ENCODE measurements around the gene RBPJL.

The RBPJL gene

DNA sequence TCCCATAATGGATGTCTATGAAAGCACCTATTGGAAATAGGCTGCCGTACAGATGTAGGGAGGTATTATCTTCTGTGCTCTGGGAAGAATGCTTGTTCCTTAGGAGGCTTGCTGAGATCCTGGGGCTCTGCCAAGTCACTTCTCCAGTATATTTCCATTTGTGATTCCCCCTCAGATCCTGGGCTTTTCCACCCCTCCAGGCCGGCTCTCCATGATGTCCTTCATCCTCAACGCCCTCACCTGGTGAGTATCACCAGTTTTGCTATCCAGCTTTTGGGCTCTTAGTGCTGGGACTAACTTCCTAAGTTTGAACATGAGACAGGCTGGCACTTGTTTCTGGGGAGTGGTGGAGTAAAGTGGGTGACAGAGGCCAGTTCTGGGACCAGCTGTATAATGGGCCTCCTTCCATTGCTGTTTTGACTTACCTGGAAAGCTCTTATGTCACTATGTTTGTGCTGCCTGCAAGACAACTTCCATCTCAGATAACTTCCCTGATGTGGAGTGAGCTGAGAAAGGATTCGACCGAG is 58.9 kb downstream of the RBPJL start:
- peak in 1 of 2 experiments; percentile 2 for DNase-seq

DNA sequence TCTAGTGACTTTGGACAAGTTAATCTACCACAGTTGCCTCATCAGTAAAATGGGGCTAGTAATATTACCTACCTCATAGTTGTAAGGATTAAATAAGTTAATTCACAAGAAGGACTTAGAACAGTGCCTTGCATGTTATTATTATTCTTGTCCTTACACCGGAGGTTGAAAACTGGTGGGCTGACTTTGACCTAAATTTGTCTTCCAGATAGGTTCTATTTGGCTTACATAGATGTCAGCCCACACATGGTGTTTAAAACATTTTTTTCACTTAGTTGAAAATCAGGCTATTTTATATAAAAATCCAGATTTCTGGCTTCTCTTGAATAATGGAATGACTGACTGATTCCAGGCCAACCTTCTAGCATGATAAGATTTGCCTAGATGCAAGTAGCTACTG is 59.6 kb downstream of the RBPJL start:
- DNase-seq: no peak

DNA sequence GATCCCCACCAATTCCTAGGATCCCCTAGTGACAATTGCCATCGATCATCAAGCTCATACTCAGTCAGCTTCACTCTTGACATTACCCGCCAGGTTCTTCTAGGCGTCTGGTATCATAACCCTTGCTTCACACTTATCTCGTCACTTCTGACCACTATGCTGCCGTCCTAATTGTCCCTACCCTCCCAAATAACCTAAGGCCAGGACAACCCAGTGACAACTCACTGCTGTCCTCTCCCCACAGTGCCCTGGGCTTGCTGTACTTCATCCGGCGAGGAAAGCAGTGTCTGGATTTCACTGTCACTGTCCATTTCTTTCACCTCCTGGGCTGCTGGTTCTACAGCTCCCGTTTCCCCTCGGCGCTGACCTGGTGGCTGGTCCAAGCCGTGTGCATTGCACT is 60.0 kb downstream of the RBPJL start:
- DNase-seq: no peak

DNA sequence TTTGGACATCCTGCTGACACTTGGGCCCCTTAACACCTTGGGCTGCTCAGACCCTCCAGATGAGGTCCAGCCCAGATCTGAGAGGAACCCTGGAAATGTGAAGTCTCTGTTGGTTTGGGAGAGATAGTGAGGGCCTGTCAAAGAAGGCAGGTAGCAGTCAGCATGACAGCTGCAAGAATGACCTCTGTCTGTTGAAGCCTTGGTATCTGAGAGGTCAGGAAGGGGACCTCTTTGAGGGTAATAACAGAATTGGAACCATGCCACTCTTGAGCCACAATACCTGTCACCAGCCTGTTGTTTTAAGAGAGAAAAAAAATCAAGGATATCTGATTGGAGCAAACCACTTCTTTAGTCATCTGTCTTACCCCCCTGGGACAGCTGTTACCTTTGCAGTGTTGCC is 60.5 kb downstream of the RBPJL start:
- DNase-seq: no peak
